Measurements from ENCODE around the gene RNF112.

DNA sequence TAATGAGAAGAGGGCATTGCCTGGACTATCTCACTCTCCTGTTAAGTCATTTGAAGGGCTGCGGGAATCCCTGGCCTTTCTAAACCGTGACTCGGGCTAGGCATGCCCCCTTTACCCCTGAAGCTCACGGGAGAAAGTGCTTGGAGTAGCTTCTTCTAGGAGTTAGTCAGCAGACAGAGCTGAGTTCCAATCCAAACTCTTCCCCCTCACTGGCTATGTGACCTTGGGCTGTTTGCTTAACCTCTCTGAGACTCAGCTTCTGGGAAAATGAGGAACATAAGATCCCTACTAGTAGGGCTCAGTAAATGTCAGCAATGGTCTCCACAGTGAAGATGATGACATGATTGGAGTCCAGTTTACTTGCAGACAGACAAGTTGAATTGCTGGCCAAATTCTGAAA is 42.8 kb upstream of the RNF112 start:
- TF ChIP-seq, protein P1, sequence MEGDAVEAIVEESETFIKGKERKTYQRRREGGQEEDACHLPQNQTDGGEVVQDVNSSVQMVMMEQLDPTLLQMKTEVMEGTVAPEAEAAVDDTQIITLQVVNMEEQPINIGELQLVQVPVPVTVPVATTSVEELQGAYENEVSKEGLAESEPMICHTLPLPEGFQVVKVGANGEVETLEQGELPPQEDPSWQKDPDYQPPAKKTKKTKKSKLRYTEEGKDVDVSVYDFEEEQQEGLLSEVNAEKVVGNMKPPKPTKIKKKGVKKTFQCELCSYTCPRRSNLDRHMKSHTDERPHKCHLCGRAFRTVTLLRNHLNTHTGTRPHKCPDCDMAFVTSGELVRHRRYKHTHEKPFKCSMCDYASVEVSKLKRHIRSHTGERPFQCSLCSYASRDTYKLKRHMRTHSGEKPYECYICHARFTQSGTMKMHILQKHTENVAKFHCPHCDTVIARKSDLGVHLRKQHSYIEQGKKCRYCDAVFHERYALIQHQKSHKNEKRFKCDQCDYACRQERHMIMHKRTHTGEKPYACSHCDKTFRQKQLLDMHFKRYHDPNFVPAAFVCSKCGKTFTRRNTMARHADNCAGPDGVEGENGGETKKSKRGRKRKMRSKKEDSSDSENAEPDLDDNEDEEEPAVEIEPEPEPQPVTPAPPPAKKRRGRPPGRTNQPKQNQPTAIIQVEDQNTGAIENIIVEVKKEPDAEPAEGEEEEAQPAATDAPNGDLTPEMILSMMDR (IDR thresholded peaks at IDR 0.05), result no peak
- TF ChIP-seq EP300 (IDR thresholded peaks at IDR 0.05), result no peak

Data from tibial nerve (tissue), 4 donors.